Measurements from ENCODE around the gene SFPQ.
"Not testable (repeated sequence)": the region's sequence is repeated elsewhere in the genome, so short reads cannot be mapped to it uniquely, and the experiment has no call there.

The SFPQ gene

GRCh38 chr1:35187816-35188342 is 5.1 kb downstream of the SFPQ start:
- no peak for DNase-seq

DNA sequence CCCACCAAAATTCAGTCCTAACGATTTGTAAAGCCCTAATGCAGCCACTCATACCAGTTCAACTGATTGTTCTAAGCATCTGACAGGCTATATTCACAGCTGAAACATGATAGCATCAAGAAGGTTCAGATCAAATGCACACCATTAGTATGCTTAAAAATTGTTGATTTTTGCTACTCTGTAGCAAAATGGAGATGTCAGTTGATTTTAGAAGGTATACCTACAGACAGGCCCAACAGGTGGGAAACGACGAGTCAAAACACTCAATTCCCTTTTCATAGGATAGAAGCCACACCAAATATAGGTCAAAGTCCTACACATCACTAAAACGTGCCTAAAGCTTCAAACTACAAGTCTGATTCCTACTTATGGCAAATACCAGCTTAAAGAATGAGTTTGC is 6.7 kb downstream of the SFPQ start:
- DNase-seq = no peak

- no peak for DNase-seq
Observed at GRCh38 chr1:35185200-35185599, 7.7 kb downstream of the SFPQ start.

DNA sequence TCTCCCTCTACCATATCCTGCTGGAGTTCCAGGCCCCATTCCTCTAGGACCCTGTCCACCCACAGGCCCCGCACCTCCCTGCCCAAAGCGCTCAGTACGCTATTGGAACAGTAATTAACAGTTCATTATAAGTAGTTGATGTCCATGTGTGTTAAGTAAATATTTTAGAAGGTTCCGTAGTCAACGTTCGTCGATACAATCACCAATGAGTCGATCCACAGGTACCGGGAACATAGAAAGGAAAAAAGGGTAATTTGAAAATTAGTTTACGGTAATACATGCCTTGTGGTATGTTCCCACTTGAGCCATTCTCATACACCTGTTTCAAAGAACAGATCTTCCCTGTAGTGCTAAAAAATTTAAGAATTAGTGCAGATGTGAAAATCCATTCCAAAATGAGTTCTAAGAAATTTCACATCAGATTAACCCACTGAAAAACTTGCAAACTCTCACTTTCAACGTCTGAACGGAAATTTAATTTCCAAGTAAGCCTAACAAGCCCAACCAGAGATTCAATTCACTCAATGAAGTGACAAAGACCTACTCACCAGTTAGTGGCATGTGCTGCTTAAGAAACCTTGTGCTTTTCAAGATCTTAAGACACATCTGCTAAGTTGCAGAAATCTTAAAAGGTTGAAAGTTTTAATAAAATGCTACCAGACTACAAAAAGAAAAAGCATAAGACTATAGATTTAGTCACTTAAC is 8.3 kb downstream of the SFPQ start:
- no peak for DNase-seq

DNA sequence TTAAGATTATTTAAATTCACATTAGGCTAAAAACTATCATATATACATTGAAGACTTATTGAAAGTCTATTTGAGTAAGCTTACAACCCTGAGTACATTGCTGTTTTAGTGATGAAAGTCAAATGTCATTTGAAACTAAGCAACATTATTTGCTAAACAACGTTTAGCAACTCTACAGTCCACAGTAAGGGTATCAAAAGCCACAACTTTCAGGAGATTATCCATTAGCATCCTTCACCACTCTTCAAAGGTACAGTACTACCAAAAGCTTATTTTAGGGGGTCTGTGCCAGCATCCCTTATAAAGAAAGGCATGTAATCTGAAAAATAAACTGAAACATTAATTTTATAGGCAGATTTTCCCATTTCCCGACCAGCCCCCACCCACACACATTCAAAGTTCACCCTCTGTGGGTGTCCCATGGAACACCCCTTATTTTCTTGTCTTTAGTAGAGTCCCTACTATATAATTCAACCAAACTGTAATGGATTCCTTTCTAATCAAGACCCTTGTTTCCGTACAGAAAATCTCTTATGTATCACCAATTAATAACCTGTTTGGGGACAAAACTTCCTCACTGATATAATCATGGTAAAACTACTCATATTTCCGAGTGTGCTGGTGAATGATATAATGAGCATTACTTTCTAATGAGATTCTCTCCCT is 11.0 kb downstream of the SFPQ start:
- DNase-seq = no peak

- DNase-seq = no peak
Observed at GRCh38 chr1:35180776-35181374, 12.1 kb downstream of the SFPQ start.

DNA sequence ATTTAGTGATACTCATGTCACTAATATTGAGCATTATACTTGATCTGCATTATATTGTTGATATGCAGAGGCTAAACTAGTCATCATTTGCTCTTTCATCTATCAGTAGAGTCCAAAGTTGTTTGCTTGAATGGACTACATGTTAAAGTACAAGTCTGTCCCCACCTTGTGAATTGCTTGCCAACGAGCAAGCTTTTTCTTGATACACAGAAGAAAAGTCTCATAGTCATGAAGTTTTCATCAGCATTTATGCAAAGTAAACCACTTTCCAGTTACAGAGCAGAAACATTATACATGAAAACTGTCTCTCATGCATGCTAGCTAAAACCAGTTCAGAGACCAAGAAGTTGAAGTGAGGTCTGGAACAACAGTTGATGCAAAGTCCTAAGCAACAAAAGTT is 13.0 kb downstream of the SFPQ start:
- DNase-seq = no peak

GRCh38 chr1:35178874-35179380 is 14.0 kb downstream of the SFPQ start:
- no peak for DNase-seq

GRCh38 chr1:35178295-35178695 is 14.7 kb downstream of the SFPQ start:
- DNase-seq = no peak

GRCh38 chr1:35177237-35177786 is 15.6 kb downstream of the SFPQ start:
- no peak for DNase-seq

- DNase-seq = no peak
Observed at GRCh38 chr1:35175602-35176001, 17.3 kb downstream of the SFPQ start.

GRCh38 chr1:35175098-35175576 is 17.8 kb downstream of the SFPQ start:
- no peak for DNase-seq

- DNase-seq = no peak
Observed at GRCh38 chr1:35173909-35174540, 18.9 kb downstream of the SFPQ start.

DNA sequence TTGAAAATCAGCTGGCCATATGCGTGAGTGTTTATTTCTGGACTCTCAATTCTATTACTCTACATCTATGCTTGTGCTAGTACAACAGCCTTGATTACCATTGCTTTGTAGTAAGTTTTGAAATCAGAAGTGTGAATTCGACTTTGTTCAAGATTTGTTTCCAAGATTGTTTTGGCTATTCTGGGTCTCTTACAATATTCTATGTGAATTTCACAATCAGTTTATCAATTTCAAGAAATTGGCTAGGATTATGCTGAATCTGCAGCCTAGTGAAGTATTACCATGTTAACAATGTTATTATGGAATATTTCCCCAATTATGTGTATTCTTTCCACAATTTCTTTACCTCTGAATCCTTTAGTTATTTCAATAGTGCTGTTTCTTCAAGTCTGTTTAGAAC is 19.5 kb downstream of the SFPQ start:
- DNase-seq = no peak

DNA sequence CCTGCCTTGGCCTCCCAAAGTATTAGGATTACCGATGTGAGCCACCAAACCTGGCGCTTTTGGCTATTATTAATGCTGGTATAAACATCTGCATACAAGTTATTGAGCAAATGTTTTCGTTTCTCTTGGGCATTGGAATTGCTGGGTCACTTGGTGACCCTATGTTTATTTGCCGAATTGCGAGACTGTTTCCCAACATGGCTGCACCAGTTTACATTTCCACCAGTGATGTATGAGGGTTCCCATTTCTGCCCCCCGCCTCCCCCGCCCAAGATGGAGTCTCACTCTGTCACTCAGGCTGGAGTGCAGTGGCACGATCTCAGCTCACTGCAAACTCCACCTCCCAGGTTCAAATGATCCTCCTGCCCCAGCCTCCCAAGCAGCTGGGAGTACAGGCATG is 20.9 kb downstream of the SFPQ start:
- DNase-seq = no peak

DNA sequence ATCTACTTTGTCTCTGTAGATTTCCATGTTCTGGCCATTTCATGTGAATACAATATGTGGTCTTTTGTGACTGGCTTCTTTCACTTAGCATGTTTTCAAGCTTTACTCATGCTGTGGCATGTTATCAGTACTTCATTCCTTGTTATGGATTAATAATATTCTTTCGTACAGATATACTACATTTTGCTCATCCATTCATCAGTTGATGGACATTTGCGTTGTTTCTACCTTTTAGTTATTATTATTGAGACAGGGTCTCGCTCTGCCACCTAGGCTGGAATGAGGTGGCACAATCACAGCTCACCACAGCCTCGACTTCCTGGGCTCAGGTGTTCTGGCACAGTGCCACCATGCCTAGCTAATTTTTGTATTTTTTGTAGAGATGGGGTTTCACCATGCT is 21.4 kb downstream of the SFPQ start:
- DNase-seq = no peak

DNA sequence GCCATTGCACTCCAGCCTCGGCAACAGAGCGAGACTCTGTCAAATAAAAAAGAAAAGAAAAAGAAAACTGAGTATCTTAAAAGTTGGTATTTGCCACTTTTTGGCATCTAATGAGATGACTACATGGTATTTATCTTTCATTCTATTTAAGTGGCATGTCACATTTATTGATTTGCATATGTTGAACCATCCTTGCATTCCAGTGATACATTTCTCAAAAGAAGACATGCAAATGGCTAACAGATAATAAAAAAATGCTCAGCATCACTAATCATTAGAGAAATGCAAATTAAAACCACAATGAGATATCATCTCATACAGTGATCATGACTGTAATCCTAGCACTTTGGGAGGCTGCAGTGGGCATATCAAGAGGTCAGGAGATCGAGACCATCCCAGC is 28.1 kb downstream of the SFPQ start:
- DNase-seq = no peak

DNA sequence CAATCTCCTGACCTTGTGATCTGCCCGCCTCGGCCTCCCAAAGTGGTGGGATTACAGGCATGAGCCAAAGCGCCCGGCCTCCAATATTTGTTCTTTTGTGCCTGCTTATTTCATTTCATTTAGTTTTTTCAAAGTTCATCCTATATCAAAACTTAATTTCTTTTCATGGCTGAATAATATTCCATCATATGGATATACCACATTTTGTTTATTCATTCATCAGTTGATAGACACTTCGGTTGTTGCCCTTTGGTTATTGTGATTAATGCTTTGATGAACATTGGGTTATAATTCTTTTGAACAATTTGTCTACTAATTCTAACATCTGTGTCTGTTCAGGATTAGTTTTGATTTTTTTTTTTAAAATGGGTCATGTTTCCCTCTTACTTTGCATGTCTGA is 41.7 kb downstream of the SFPQ start:
- DNase-seq = no peak

- not testable (repeated sequence) for DNase-seq
Observed at GRCh38 chr1:35145892-35146549, 46.9 kb downstream of the SFPQ start.

- no peak for DNase-seq
Observed at GRCh38 chr1:35143737-35144508, 49.0 kb downstream of the SFPQ start.

DNA sequence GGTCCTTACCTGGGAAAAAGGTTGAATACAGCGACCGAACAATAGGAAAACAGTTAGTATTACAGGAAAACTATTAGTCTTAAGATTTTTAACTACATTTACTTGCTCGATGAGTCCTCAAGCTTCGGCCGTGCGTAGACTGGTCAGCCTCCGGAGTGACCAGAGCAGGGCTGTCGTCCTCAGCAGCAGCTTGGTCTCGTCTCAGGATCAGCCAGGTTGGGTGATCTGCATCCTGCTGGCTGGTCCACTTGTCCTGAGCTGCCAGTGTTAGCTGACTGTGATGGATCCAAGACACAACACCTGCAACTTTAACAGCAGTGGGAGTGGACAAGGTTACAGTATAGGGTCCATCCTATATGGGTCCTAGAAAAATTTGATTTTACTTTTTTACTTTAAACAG is 50.2 kb downstream of the SFPQ start:
- not testable (repeated sequence) for DNase-seq
